Muscle of back (tissue), 11 donors: ENCODE results near the gene RTL1. TPM values are rescaled to one million over a fixed set of nuclear protein-coding genes. Genes with fewer than 3 reads are reported as not detected.

Source experiments
- DNase-seq, 3 donors: peaks; one replicate each; pipeline versions ENCODE4 v3.0.0 to v3.0.0-alpha.2; 2013
- polyA plus RNA-seq, 10 donors: library from polyadenylated mRNA; unstranded; fragments of 120-200 nt; gene quantifications; one replicate each; pipeline ENCODE4 v1.2.1, GENCODE V29; 2013; ENCODE audit not compliant: insufficient read length in 10 of 10

RTL1 gene
- polyA plus RNA-seq, 10 donors, result 22.0 to 53.8 (median 42.3) TPM

GRCh38 chr14:100851946-100852620 is 51.4 kb downstream of the RTL1 start:
- peak in 1 of 3 donors; percentile 65 for DNase-seq

DNA sequence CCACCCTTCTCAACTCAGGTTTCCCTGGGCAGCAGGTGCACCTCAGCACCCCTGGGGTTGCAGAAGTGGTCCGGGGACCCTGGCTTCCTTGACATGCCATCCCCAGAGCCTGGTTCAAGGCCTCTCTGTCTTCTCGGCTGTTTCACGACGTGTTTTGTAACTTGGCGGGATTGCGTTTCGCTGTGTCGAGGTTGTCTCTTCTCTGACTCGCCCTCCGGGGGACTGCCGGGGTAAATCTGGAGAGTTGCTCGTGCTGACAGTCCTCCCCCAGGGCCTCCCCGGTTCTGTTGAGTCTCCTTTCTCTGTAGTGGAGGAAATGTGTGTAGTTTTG is 52.0 kb downstream of the RTL1 start:
- no peak for DNase-seq

GRCh38 chr14:100850841-100851585 is 52.5 kb downstream of the RTL1 start:
- DNase-seq, result no peak

GRCh38 chr14:100849115-100849781 is 54.3 kb downstream of the RTL1 start:
- no peak for DNase-seq

DNA sequence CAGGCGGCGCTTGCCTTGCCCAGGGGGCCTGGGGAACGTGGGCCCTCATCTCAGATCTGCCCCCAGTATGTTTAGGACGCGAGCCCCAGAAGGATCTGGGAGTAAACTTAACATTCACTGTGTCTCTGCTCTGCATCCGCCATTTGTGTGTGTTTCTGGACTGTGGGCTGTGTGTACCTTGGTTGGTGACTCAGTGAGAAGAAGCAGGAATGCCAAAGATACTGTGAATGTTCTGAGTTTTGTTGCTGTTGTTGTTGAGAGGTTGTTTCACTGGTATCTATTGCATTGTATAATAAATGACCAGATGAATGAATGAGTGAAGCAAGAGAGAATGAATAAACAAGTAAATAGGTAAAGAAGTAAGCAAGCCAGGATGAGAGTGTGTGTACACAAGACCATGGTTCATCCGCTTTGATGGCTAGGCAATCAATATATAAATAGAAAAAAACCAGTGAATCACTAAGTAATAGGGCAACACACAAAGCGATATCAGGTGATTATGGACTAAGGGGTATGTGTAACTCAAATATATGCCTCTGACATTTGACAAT is 57.1 kb downstream of the RTL1 start:
- DNase-seq, result no peak

DNA sequence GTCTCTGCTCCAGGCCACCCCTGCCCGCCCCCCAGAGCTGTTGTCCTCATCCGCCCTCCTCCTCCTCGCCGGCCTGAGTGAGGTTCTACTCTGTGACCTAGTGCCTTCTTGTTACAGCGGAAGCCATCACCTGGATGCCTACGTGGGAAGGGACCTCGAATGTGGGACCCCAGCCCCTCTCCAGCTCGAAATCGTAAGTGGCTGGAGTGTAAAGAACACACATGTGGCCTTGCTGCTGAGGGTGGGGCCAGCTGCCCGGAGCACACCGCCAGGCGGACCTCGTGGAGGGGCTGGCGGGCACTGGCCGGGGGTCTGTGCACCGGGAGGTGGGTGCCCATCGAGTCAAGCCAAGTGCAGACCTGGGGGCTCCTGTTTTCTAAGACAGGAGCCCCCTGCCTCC is 58.2 kb downstream of the RTL1 start:
- DNase-seq, result no peak

GRCh38 chr14:100844846-100845245 is 58.7 kb downstream of the RTL1 start:
- DNase-seq, result no peak

DNA sequence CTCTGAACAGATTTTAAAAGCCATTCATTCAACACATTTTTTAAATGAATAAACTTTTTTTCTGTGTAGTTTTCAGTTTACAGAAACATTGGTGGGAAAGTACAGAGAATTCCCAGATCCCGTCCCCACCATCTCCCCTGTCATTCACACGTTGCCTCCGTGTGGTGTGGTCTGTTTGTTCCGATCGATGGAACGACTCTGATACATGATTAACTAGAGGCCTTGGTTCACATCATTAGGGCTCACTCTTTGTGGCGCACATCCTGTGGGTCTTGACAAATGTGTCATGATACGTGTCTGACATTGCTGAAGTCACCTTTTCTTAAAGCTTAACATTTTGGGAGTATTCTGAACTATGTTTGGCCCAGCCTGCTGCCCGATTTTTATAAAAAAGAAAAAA is 59.1 kb downstream of the RTL1 start:
- no peak for DNase-seq

GRCh38 chr14:100844082-100844408 is 59.5 kb downstream of the RTL1 start:
- DNase-seq, result no peak

GRCh38 chr14:100842799-100843198 is 60.7 kb downstream of the RTL1 start:
- DNase-seq, result peak in 2 of 3 donors; percentile 78 to 83

- peak in 1 of 3 donors; percentile 49 for DNase-seq
Observed at GRCh38 chr14:100841761-100842403, 61.6 kb downstream of the RTL1 start.

- peak in 1 of 3 donors; percentile 40 for DNase-seq
Observed at GRCh38 chr14:100841066-100841760, 62.3 kb downstream of the RTL1 start.

DNA sequence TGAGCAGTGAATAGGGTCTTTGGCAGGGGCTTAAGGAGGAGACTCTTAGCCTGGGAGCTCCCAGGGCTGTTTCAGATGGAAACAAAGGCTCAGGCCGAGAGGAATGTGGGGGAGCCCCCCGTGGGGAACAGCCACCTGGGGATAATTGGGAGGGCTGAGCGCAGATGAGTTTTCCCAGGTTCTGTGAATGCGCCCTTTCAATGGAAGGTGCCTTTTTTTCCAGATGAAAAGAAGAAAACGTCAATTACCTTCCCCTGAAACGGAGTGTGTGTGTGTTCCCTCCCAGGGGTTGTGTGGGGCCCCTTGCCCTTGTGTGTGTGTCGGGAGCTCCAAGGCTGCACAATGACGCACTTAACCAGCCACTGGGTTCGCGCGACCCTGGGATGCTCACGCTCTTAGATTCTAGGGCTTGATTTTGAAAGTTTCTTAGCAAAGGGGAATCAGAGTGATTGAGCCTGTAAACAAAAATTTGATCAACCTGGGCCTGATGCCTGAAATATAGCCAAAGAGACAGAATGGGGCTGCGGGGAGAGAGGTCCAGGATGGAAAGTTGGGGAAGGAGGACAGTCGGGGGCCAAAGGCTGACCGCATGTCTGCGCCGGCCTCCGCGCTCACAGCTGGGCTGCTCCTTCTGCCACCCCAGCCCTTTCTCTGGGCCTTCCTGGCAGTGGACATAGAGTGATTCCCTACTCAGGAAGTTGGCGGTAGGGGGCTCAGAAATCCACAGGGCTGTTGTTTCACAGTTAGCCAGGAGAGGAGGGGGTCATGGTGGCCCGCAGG is 63.0 kb downstream of the RTL1 start:
- DNase-seq, result peak in 1 of 3 donors; percentile 70

GRCh38 chr14:100839681-100840111 is 63.8 kb downstream of the RTL1 start:
- peak in 2 of 3 donors; percentile 75 to 78 for DNase-seq

GRCh38 chr14:100839315-100839585 is 64.3 kb downstream of the RTL1 start:
- no peak for DNase-seq

DNA sequence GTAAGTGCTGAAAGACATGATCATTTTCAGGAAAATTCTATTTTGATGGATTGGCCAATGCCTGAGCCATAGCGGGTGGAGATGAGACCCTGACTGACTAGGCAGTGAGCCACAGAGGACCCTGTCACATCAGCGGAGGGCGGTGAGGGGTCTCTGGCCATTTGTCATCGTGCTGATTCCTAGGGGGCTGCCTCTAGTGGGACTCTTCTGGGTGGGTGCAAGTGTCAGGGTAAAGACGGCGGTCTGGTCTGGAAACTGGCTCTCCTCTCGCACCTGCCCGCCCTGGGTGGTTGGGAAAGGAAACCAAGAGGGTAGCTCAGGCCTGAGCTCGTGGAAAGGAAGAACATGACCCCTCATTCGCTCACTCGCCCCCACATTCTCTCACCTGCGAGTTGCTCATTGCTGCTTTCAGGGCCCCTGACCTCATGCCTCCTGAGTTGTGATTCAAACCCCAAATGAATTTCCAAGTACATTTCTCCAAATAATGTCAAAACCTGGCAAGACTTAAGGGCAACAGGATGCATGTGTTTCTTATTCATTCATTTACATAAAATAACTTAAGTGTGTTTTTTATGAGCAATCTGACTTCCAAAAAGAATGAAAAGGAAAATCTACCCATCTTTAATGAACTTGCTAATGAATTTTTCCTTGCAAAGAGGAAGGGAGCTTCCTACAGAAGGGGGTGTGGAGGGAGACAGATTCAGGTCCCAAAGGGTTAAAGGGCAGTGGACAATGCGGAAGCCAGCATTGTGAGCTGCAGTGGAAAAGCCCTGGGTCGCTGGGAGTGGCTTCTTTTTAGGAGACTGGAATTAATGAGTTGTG is 64.8 kb downstream of the RTL1 start:
- peak in 1 of 3 donors; percentile 66 for DNase-seq

DNA sequence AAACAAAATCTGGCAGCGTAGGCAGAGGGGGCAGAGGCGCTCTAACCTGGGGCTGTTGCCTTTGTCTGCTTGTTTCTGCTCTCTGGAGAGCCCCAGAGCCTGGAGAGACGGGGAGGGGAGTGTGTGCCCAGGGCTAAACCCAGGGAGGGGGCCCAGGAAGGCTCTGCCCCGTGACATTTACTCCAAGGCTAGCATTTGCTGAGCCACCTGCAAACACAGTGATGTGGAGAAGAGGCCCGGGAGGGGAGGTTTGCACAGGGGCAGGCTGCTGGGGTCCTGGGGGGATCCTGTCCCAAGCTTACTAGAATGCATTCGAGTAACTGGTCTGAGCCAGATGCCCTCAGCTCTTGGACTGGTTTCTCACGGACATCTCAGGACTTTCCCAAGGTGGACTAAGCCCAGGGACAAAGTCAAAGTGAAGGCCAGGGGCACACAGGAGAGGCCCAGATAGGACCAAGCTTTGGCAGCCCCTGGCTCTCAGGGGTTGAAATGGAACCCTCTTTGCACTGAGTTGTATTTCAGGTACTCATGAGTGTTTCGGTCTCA is 65.6 kb downstream of the RTL1 start:
- DNase-seq, result peak in 1 of 3 donors; percentile 41

GRCh38 chr14:100836941-100837804 is 66.3 kb downstream of the RTL1 start:
- DNase-seq, result peak in 1 of 3 donors; percentile 85
